CD4-positive, alpha-beta T cell (primary cell): ENCODE measurements around the gene PIK3CG. TPM values are rescaled to one million over a fixed set of nuclear protein-coding genes. Genes with fewer than 3 reads are reported as not detected.
"Not testable (repeated sequence)": the region's sequence is repeated elsewhere in the genome, so short reads cannot be mapped to it uniquely, and the experiment has no call there.

Experiments
- ATAC-seq: fragments of 200-7000 bp; cut with Tn5 transposase; one replicate; pipeline ENCODE4 v1.10.0; 2022; ENCODE audit warnings: mild to moderate bottlenecking; ENCODE audit not compliant: poor library complexity
- CTCF ChIA-PET: fragments of 350-600 bp; sonication (Branson Sonifier 250); formaldehyde crosslinking; loops from one replicate; lab custom pipeline; 2021; ENCODE audit warnings: antibody characterized with exemption, inconsistent platforms; lab: Charles Lee
- POLR2A ChIA-PET: fragments of 350-600 bp; sonication (Branson Sonifier 250); formaldehyde crosslinking; loops from one replicate; lab custom pipeline; 2021; ENCODE audit warnings: antibody characterized with exemption, inconsistent platforms; lab: Charles Lee
- DNase-seq, 14 experiments: peaks; one replicate each; pipeline ENCODE4 v3.0.0-alpha.2; 2013 to 2020; ENCODE audit warnings: mixed read lengths in 2 of 14
- H3K27ac ChIP-seq, 2 donors: one replicate each; pipeline versions ENCODE4 v1.5.1 to v1.7.0; 2013; ENCODE audit warnings: low read length in 2 of 2, low read depth in 1 of 2, mild to moderate bottlenecking in 1 of 2
- H3K27me3 ChIP-seq, 2 experiments: 1 replicate in 1 of 2; 2 replicates in 1 of 2; pipeline versions ENCODE4 v1.6.1 to v1.7.0; 2013; ENCODE audit warnings: low read length in 2 of 2, control low read depth in 1 of 2, mild to moderate bottlenecking in 1 of 2, moderate library complexity in 1 of 2; ENCODE audit not compliant: insufficient read depth in 2 of 2, control insufficient read depth in 1 of 2
- H3K36me3 ChIP-seq: one replicate; pipeline ENCODE4 v1.6.1; 2013; ENCODE audit warnings: low read length, control low read depth; ENCODE audit not compliant: insufficient read depth
- H3K4me1 ChIP-seq: one replicate; pipeline ENCODE4 v1.6.1; 2013; ENCODE audit warnings: low read length, control low read depth; ENCODE audit not compliant: insufficient read depth
- H3K4me3 ChIP-seq: one replicate; pipeline ENCODE4 v1.5.1; 2013; ENCODE audit warnings: mild to moderate bottlenecking, low read length, moderate library complexity
- H3K9me3 ChIP-seq, 2 experiments: 1 replicate in 1 of 2; 2 replicates in 1 of 2; pipeline versions ENCODE4 v1.6.1 to v1.7.0; 2013; ENCODE audit warnings: low read length in 2 of 2, mild to moderate bottlenecking in 2 of 2, control low read depth in 1 of 2, moderate library complexity in 1 of 2; ENCODE audit not compliant: control insufficient read depth in 1 of 2, insufficient read depth in 1 of 2
- H3K27ac Mint-ChIP-seq: one replicate; pipeline ENCODE4 v1.8.0; 2020; ENCODE audit warnings: mixed read lengths
- H3K27me3 Mint-ChIP-seq: one replicate; pipeline ENCODE4 v1.8.0; 2021; ENCODE audit warnings: mixed read lengths
- H3K36me3 Mint-ChIP-seq: one replicate; pipeline ENCODE4 v1.8.0; 2021; ENCODE audit warnings: low read depth, mixed read lengths
- H3K4me1 Mint-ChIP-seq: one replicate; pipeline ENCODE4 v1.8.0; 2021; ENCODE audit warnings: low read depth, mixed read lengths
- H3K4me3 Mint-ChIP-seq: one replicate; pipeline ENCODE4 v1.8.0; 2020; ENCODE audit warnings: mild to moderate bottlenecking, mixed read lengths
- H3K9me3 Mint-ChIP-seq: one replicate; pipeline ENCODE4 v1.8.0; 2020; ENCODE audit warnings: mixed read lengths
- CTCF ChIP-seq: fragments of 200-600 bp; IDR thresholded peaks from one replicate; pipeline ENCODE4 v1.8.0; 2022; ENCODE audit warnings: antibody characterized with exemption, mild to moderate bottlenecking
- intact Hi-C, 2 experiments: fragments of 100-400 bp; cut with DNase I in 1 of 2; cut with micrococcal nuclease in 1 of 2; formaldehyde crosslinking; loops; one replicate each; pipeline versions ENCODE4 v1.15.1 to v1.9.0; 2023 to 2025; cut with DNase I, micrococcal nuclease
- total RNA-seq, 174 experiments: library from RNA in 2 of 174; stranded (reverse) in 2 of 174; gene quantifications; one replicate each; pipeline ENCODE4 v1.2.3 and lab custom pipeline; 2021 to 2026

PIK3CG gene
- total RNA-seq, 2 experiments from 2014 or later: 20.8 to 21.2 TPM

DNA sequence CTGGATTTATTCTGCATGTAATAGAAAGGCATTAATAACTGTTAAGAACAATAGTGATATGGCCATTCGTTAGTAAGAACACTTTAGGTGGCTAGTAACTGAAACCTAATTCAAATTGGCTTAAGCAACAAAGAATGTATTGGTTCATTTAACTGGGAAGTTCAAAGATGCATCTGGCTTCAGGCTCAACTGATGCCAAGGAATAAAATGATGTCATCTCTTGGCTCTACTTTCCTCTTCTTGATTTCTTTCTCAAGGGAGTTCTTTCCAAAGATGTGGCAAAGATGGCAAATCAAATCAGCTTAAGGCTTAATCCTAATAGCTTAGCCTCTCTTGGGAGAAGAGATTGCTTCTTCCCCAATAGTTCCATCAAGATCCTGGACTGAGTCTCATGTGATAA lies 51.6 kb downstream of the PIK3CG start:
- Histone ChIP-seq H3K27me3 (no peaks in the 10 kb centered on the region), H3K4me1 (no peaks in the 10 kb centered on the region), H3K4me3 (no peak overlapping the region), H3K9me3 (peaks cover 0 to 13% of the 10 kb centered on the region in 2 experiments), H3K27ac (no peak overlapping the region), H3K36me3 (no peaks in the 10 kb centered on the region)
- H3K4me1 Mint-ChIP-seq: no peaks in the 10 kb centered on the region
- no peak overlapping the region for H3K27ac Mint-ChIP-seq
- intact Hi-C loops: no loop called here
- DNase-seq: no peak
- peaks cover 6% of the 10 kb centered on the region for H3K9me3 Mint-ChIP-seq
- TF ChIP-seq CTCF: no peak
- ATAC-seq: no peak
- no peaks in the 10 kb centered on the region for H3K27me3 Mint-ChIP-seq
- peaks cover 20% of the 10 kb centered on the region for H3K36me3 Mint-ChIP-seq
- H3K4me3 Mint-ChIP-seq: no peak overlapping the region
- ChIA-PET POLR2A (no interaction called here), CTCF (no interaction called here)

DNA sequence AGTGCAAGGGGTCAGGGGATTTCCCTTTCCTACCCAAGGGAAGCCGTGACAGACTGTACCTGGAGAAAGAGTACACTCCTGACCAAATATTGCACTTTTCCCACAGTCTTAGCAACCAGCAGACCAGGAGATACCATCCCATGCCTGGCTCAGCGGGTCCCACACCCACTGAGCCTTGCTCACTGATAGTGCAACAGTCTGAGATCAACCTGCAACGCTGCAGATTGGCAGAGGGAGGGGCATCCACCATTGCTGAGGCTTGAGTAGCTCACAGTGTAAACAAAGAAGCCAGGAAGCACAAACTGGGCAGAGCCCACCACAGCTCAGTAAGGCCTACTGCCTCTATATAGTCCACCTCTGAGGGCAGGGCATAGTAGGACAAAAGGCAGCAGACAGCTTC lies 53.9 kb downstream of the PIK3CG start:
- intact Hi-C loops: no loop called here
- peaks cover 23% of the 10 kb centered on the region for H3K36me3 Mint-ChIP-seq
- DNase-seq: no peak
- Histone ChIP-seq H3K36me3 (no peaks in the 10 kb centered on the region), H3K27me3 (no peaks in the 10 kb centered on the region), H3K27ac (no peak overlapping the region), H3K4me1 (no peaks in the 10 kb centered on the region), H3K4me3 (no peak overlapping the region), H3K9me3 (peaks cover 0 to 13% of the 10 kb centered on the region in 2 experiments)
- H3K27me3 Mint-ChIP-seq: no peaks in the 10 kb centered on the region
- H3K4me1 Mint-ChIP-seq: no peaks in the 10 kb centered on the region
- no peak overlapping the region for H3K27ac Mint-ChIP-seq
- peaks cover 11% of the 10 kb centered on the region for H3K9me3 Mint-ChIP-seq
- ChIA-PET POLR2A (no interaction called here), CTCF (no interaction called here)
- no peak overlapping the region for H3K4me3 Mint-ChIP-seq
- no peak for TF ChIP-seq CTCF
- no peak for ATAC-seq

- H3K36me3 Mint-ChIP-seq, intact Hi-C loops, H3K4me3 Mint-ChIP-seq, H3K27ac Mint-ChIP-seq, H3K4me1 ChIP-seq, CTCF ChIA-PET, H3K27me3 ChIP-seq, H3K9me3 ChIP-seq, DNase-seq, H3K36me3 ChIP-seq, H3K4me3 ChIP-seq, ATAC-seq, H3K27me3 Mint-ChIP-seq, POLR2A ChIA-PET, H3K27ac ChIP-seq, H3K4me1 Mint-ChIP-seq: not testable (repeated sequence)
- H3K9me3 Mint-ChIP-seq: peaks cover 23% of the 10 kb centered on the region
These were observed 59.4 kb downstream of the PIK3CG start for GRCh38 chr7:106924468-106924867.

DNA sequence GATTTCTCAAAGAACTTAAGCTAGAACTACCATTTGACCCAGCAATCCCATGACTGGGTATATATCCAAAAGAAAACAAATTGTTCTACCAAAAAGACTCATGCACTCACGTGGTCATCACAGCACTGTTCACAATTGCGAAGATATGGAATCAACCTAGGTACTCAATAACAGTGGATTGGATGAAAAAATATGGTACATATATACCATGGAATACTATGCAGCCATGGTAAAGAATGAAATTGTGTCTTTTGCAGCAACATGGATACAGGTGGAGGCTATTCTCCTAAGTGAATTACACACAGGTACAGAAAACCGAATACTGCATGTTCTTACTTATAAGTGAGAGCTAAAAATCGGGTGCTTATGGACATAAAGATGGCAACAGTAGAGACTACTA lies 61.8 kb downstream of the PIK3CG start:
- TF ChIP-seq CTCF: no peak
- ATAC-seq (no peak), DNase-seq (no peak)
- H3K36me3 ChIP-seq: no peaks in the 10 kb centered on the region
- peaks cover 15% of the 10 kb centered on the region for H3K9me3 Mint-ChIP-seq
- H3K27ac Mint-ChIP-seq: no peak overlapping the region
- no peaks in the 10 kb centered on the region for H3K27me3 ChIP-seq
- ChIA-PET CTCF (no interaction called here), POLR2A (no interaction called here)
- no peaks in the 10 kb centered on the region for H3K27me3 Mint-ChIP-seq
- no peaks in the 10 kb centered on the region for H3K9me3 ChIP-seq
- H3K4me3 Mint-ChIP-seq: no peak overlapping the region
- H3K4me3 ChIP-seq: no peak overlapping the region
- intact Hi-C loops: no loop called here
- H3K4me1 ChIP-seq: no peaks in the 10 kb centered on the region
- H3K27ac ChIP-seq: no peak overlapping the region
- no peaks in the 10 kb centered on the region for H3K4me1 Mint-ChIP-seq
- H3K36me3 Mint-ChIP-seq: peaks cover 3% of the 10 kb centered on the region
